Measurements from ENCODE around the gene GNE.
"Not testable (repeated sequence)": the region's sequence is repeated elsewhere in the genome, so short reads cannot be mapped to it uniquely, and the experiment has no call there.

GNE gene, protein sequence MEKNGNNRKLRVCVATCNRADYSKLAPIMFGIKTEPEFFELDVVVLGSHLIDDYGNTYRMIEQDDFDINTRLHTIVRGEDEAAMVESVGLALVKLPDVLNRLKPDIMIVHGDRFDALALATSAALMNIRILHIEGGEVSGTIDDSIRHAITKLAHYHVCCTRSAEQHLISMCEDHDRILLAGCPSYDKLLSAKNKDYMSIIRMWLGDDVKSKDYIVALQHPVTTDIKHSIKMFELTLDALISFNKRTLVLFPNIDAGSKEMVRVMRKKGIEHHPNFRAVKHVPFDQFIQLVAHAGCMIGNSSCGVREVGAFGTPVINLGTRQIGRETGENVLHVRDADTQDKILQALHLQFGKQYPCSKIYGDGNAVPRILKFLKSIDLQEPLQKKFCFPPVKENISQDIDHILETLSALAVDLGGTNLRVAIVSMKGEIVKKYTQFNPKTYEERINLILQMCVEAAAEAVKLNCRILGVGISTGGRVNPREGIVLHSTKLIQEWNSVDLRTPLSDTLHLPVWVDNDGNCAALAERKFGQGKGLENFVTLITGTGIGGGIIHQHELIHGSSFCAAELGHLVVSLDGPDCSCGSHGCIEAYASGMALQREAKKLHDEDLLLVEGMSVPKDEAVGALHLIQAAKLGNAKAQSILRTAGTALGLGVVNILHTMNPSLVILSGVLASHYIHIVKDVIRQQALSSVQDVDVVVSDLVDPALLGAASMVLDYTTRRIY

GRCh38 chr9:36258208-36258995 is at the start of gene GNE:
Gene GNE, minus strand, starts transcription at chr9:36258448. Its CDS starts 9,093 bp downstream, at chr9:36249355.
- DNase-seq, result peak; percentile 99

DNA sequence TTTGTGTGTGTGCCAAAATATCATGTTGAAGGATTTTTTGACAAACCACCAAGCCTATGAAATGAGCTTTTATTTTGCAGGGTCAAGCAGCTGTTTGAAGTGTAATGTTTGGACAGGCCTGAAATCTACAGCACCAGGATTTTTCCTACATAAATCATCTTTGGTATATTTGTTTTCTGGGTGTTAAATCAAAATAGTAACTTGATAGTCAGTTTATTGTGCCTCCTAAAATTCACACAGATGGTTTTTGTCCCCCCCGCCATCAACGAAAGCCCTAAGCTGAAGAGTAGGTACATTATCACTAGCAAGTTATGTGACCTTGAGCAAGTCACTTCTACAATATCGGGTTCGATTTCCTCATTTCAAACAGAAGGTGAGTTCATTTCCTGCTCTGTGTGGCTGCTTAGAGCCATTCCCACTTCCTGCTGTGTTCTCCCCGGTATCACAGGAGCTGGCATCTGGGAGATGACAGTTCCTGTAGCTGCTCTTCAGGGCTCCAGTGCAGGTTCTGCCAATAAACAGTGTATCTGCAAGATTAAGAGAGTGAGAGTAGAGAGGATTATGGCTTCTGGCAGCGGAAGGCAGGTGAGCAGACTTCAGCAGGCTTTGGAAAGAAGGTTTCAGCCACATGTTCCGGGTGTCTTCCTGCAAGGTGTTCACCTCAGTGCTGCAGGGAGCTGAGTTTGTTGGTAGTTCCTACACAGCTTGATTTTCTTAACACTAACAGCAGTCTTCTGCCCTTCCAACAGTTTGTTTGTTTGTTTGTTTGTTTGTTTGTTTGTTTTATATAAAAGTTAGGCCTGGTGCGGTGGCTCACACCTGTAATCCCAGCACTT is 48.4 kb upstream of the GNE start:
- DNase-seq, result no peak

GRCh38 chr9:36304366-36304765 is 46.1 kb upstream of the GNE start:
- DNase-seq, result not testable (repeated sequence)

DNA sequence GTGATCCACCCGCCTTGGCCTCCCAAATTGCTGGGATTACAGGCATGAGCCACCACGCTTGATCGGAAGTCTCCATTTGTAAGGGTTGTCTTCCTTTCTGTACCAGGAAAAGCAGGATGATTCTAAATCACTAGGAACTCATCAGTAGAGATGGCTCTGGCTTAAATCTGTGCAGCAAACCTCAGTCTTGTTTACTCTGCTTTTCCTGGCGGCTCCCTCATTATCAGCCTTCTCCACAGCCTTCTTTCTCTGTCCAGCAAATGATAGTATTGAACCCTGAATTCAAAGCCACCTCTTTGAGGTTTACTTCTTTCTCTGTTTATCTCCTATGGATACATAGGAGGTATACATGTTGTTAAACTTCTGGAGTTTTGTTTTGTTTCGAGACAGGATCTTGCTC is 43.0 kb upstream of the GNE start:
- DNase-seq, result no peak

DNA sequence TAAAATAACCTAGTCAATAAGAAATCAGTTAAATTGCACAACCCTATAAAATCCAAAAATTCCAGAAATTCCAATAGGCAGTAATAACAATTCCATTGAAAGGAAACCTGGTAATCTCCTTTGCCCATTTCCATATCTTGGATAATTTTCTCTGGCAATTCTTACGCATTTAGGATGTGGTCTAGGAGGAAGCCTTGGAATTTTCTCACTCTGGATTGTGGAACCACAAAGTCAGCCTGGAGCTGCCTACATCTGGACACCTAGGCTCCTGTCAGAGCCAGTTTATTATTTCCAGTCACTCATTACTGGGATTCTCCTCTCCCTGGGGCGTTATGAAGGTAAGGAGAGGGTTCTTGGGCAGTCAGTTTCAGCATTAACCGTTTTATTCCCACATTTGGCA is 40.3 kb upstream of the GNE start:
- DNase-seq, result no peak

DNA sequence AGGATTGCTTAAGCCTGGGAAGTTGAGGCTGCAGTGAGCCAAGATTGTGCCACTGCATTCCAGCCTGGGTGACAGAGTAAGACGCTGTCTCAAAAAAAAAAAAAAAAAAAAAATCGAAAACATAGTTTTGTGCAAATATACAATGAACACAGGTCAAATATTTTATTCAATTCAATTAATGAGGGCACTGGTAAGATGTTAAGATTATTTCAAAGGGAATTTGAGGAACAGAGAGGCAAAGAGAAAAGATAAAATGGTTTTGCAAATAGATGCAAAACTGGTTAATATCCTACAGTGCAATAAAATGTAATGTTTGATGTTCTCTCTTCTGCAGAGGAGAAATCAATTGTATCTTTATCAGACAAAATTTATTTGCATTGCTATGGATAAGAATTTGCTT is 39.5 kb upstream of the GNE start:
- DNase-seq, result no peak

DNA sequence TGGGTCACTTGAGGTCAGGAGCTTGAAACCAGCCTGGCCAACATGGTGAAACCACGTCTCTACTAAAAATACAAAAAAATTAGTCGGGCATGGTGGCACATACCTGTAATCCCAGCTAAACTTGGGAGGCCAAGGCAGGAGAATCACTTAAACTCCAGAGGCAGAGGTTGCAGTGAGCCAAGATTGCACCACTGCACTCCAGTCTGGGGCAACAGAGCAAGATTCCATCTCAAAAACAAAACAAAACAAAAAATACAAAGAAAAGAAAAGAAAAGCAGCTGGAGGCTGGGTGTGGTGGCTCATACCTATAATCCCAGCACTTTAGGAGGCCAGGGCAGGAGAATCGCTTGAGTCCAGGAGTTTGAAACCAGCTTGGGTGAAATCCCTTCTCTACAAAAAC is 36.7 kb upstream of the GNE start:
- DNase-seq, result not testable (repeated sequence)

- no peak for DNase-seq
These were observed 35.7 kb upstream of the GNE start for GRCh38 chr9:36293918-36294317.

DNA sequence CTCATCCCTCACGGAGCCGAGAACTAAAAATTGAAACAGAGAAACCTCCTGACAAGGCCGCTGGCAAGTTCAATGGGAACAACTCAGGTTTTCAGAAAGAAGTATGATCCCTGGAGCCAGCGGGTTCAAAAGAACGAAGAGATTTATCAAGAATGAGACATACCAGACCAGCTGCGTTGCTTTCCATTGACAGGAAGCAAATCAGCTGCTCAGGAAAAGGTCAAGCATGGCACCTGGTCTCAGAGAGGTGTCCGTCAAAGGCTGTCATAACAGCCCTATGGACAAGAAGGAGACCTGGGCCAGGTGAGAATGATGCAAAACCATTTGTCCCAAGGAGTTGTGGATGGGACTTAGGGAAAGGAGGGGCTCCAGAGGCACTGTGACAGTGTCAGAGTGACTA is 34.9 kb upstream of the GNE start:
- DNase-seq, result no peak

GRCh38 chr9:36292641-36293040 is 34.4 kb upstream of the GNE start:
- no peak for DNase-seq

GRCh38 chr9:36290996-36291395 is 32.7 kb upstream of the GNE start:
- DNase-seq, result no peak

GRCh38 chr9:36289836-36290435 is 31.7 kb upstream of the GNE start:
- no peak for DNase-seq

GRCh38 chr9:36288070-36288469 is 29.8 kb upstream of the GNE start:
- DNase-seq, result no peak

GRCh38 chr9:36286388-36286787 is 28.1 kb upstream of the GNE start:
- DNase-seq, result no peak

DNA sequence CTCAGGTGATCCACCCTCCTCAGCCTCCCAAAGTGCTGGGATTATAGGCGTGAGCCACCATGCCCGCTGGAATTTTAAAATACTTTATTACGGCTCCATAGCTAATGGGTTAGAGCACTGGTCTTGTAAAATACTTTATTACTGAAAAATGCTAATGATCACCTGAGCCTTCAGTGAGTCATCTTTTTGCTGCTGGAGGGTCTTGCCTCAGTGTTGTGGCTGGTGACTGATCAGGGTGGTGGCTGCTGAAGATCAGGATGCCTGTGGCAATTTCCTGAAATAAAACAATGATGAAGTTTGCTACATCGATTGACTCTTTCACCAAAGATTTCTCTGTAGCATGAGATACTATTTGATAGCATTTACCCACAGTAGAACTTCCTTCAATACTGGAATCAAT is 26.0 kb upstream of the GNE start:
- no peak for DNase-seq

GRCh38 chr9:36282275-36282674 is 24.0 kb upstream of the GNE start:
- no peak for DNase-seq

GRCh38 chr9:36280989-36281388 is 22.7 kb upstream of the GNE start:
- DNase-seq, result no peak

DNA sequence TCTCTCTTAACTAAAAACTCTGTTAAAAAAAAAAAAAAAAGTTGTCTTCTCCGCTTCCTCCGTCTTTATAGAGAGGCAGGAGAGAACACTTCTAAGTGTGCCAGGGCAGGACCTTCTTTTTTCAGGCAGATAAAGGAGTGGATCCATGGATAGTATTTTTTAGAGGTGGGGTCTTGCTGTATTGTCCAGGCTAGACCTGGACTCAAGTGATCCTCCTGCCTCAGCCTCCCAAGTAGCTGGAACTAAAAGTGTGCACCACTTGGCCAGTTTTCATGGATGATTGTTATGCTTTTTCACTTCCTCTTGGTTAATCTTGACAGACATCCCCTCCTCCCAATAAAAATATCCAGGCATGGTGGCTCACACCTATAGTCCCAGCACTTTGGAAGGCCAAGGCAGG is 20.0 kb upstream of the GNE start:
- no peak for DNase-seq

- DNase-seq, result no peak
These were observed 18.5 kb upstream of the GNE start for GRCh38 chr9:36276781-36277181.

- no peak for DNase-seq
These were observed 18.0 kb upstream of the GNE start for GRCh38 chr9:36276254-36276653.

- no peak for DNase-seq
These were observed 16.8 kb upstream of the GNE start for GRCh38 chr9:36275060-36275459.

DNA sequence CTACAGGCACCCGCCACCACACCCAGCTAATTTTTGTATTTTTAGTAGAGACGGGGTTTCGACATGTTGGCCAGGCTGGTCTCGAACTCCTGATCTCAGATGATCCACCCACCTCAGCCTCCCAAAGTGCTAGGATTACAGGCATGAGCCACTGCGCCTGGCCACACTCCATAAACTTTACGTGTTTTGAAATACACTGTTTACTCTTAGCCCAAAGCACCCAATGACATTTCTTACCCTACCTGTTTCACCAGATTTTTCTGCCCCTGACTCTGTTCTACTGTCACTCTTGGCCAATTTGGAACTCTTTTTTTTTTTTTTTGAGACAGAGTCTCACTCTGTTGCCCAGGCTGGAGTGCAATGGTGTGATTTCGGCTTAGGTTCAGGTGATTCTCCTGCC is 15.1 kb upstream of the GNE start:
- DNase-seq, result not testable (repeated sequence)
